IMR-90 (cell line): ENCODE data around the gene HFM1.

Experiments used
- BHLHE40 ChIP-seq: fragments of 150-350 bp; IDR thresholded peaks from 2 replicates; pipeline ENCODE4 v1.6.1; 2016; ENCODE audit warnings: mild to moderate bottlenecking, low read depth, low read length
- CEBPB ChIP-seq: IDR thresholded peaks from 2 replicates; pipeline ENCODE4 v1.6.1; 2012; ENCODE audit warnings: low read depth, low read length, improper control_type of control experiment
- CHD1 ChIP-seq: IDR thresholded peaks from 2 replicates; pipeline ENCODE4 v1.6.1; 2012; ENCODE audit warnings: low read depth, low read length, improper control_type of control experiment
- FOS ChIP-seq: fragments of 150-350 bp; IDR thresholded peaks from 2 replicates; pipeline ENCODE4 v1.6.1; 2016; ENCODE audit warnings: low read depth, low read length
- MAFK ChIP-seq: IDR thresholded peaks from 2 replicates; pipeline ENCODE4 v1.6.1; 2012; ENCODE audit warnings: low read depth, low read length, improper control_type of control experiment
- MAZ ChIP-seq: IDR thresholded peaks from 2 replicates; pipeline ENCODE4 v1.6.1; 2012; ENCODE audit warnings: low read depth, mild to moderate bottlenecking, low read length, improper control_type of control experiment, moderate library complexity, borderline replicate concordance
- MXI1 ChIP-seq: IDR thresholded peaks from 2 replicates; pipeline ENCODE4 v1.6.1; 2012; ENCODE audit warnings: low read depth, mild to moderate bottlenecking, low read length, moderate library complexity, borderline replicate concordance
- POLR2A ChIP-seq: IDR thresholded peaks from 2 replicates; pipeline ENCODE4 v1.6.1; 2012; ENCODE audit warnings: mild to moderate bottlenecking, low read depth, low read length
- RAD21 ChIP-seq: IDR thresholded peaks from 2 replicates; pipeline ENCODE4 v1.6.1; 2012; ENCODE audit warnings: low read length, improper control_type of control experiment
- RCOR1 ChIP-seq: IDR thresholded peaks from 2 replicates; pipeline ENCODE4 v1.6.1; 2012; ENCODE audit warnings: mild to moderate bottlenecking, low read length, improper control_type of control experiment; ENCODE audit not compliant: insufficient replicate concordance
- RFX5 ChIP-seq: IDR thresholded peaks from 2 replicates; pipeline ENCODE4 v1.8.0; 2012; ENCODE audit warnings: low read depth, mild to moderate bottlenecking, low read length, moderate library complexity
- SMC3 ChIP-seq: fragments of 150-350 bp; IDR thresholded peaks from 2 replicates; pipeline ENCODE4 v1.6.1; 2016; ENCODE audit warnings: low read depth, mild to moderate bottlenecking, antibody characterized with exemption, low read length, moderate library complexity
- TF ChIP-seq, protein P1 (sequence below): conservative IDR thresholded peaks from 2 replicates; pipeline ENCODE4 v1.5.1; 2012; ENCODE audit warnings: mild to moderate bottlenecking, low read depth, low read length, improper control_type of control experiment
- TF ChIP-seq, protein P2 (sequence below): fragments of 150-350 bp; IDR thresholded peaks from 2 replicates; pipeline ENCODE4 v1.6.1; 2017; ENCODE audit warnings: mild to moderate bottlenecking, antibody characterized with exemption, low read length, low read depth

DNA sequence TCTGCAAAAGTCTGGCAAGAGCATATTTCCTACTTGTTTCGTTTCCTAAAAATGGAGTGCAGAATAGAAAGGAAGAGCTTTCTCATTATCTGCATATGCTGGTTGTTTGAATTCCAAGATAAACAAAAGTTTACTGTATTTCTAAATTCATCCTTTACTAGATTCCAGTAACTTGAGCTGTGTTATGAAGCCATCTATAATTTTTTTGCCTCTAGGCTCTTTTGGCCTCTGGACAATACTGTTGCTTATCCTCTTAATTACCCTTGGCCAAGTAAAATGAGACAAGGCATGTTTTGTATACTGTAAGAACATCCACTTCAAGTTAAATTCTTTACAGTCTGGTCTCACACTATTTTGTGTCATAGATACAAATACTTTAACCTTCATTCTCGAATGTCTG is 45.6 kb upstream of the HFM1 start:
- no peak for TF ChIP-seq FOS
- no peak for TF ChIP-seq MAFK
- TF ChIP-seq, protein P1, sequence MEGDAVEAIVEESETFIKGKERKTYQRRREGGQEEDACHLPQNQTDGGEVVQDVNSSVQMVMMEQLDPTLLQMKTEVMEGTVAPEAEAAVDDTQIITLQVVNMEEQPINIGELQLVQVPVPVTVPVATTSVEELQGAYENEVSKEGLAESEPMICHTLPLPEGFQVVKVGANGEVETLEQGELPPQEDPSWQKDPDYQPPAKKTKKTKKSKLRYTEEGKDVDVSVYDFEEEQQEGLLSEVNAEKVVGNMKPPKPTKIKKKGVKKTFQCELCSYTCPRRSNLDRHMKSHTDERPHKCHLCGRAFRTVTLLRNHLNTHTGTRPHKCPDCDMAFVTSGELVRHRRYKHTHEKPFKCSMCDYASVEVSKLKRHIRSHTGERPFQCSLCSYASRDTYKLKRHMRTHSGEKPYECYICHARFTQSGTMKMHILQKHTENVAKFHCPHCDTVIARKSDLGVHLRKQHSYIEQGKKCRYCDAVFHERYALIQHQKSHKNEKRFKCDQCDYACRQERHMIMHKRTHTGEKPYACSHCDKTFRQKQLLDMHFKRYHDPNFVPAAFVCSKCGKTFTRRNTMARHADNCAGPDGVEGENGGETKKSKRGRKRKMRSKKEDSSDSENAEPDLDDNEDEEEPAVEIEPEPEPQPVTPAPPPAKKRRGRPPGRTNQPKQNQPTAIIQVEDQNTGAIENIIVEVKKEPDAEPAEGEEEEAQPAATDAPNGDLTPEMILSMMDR: no peak
- TF ChIP-seq RCOR1: no peak
- TF ChIP-seq CEBPB: no peak
- no peak for TF ChIP-seq BHLHE40
- no peak for TF ChIP-seq POLR2A
- TF ChIP-seq CHD1: no peak
- no peak for TF ChIP-seq SMC3
- no peak for TF ChIP-seq RAD21
- TF ChIP-seq MAZ: no peak
- no peak for TF ChIP-seq RFX5
- TF ChIP-seq, protein P2, sequence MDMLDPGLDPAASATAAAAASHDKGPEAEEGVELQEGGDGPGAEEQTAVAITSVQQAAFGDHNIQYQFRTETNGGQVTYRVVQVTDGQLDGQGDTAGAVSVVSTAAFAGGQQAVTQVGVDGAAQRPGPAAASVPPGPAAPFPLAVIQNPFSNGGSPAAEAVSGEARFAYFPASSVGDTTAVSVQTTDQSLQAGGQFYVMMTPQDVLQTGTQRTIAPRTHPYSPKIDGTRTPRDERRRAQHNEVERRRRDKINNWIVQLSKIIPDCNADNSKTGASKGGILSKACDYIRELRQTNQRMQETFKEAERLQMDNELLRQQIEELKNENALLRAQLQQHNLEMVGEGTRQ: no peak
- TF ChIP-seq MXI1: no peak
